ENCODE results near the gene SNAPIN. TPM values are rescaled to one million over a fixed set of nuclear protein-coding genes. Genes with fewer than 3 reads are reported as not detected.

The SNAPIN gene
- total RNA-seq, 1 experiment from 2014 or later, result 29.0 TPM

DNA sequence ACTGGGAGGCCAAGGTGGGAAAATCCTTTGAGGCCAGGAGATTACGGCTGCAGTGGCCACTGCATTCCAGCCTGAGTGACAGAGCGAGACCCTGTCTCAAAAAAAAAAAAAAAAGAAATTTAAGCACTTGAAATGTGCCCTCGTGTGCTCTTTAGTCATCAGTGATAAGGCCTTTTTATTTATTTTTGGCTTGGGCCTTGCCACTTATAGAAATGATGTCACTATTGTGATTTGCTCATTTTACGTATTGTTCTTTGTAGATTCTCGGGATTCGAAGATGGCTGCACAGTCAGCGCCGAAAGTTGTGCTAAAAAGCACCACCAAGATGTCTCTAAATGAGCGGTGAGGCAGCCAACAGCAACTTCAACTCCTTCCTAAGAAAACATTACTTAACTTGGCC lies 22.2 kb upstream of the SNAPIN start:
- no peak overlapping the region for H2AK5ac ChIP-seq (ENCODE audit: insufficient read length, low read length)
- peaks cover 0 to 3% of the 10 kb centered on the region in 2 experiments; a peak in 1 of 5 replicates for H3K9me3 Mint-ChIP-seq
- H3K27me3 ChIP-seq (ENCODE audit: insufficient read depth, low read length), result no peaks in the 10 kb centered on the region
- TF ChIP-seq, protein P1, sequence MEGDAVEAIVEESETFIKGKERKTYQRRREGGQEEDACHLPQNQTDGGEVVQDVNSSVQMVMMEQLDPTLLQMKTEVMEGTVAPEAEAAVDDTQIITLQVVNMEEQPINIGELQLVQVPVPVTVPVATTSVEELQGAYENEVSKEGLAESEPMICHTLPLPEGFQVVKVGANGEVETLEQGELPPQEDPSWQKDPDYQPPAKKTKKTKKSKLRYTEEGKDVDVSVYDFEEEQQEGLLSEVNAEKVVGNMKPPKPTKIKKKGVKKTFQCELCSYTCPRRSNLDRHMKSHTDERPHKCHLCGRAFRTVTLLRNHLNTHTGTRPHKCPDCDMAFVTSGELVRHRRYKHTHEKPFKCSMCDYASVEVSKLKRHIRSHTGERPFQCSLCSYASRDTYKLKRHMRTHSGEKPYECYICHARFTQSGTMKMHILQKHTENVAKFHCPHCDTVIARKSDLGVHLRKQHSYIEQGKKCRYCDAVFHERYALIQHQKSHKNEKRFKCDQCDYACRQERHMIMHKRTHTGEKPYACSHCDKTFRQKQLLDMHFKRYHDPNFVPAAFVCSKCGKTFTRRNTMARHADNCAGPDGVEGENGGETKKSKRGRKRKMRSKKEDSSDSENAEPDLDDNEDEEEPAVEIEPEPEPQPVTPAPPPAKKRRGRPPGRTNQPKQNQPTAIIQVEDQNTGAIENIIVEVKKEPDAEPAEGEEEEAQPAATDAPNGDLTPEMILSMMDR (conservative IDR thresholded peaks at IDR 0.05), result no peak
- H3K27ac ChIP-seq (ENCODE audit: insufficient read length, low read depth, low read length), result no peak overlapping the region
- peaks cover 43 to 71% (median 59%) of the 10 kb centered on the region in 3 experiments for H3K36me3 Mint-ChIP-seq (ENCODE audit: insufficient read depth in 1 of 3, low read depth in 3 of 3)
- no peak overlapping the region for H3K9ac ChIP-seq (ENCODE audit: extremely low read depth, insufficient read length, low read length)
- no peak overlapping the region for H3K23ac ChIP-seq (ENCODE audit: insufficient read length, low read depth, low read length)
- H4K91ac ChIP-seq (ENCODE audit: insufficient read length, low read depth, low read length), result no peak overlapping the region
- H2AFZ ChIP-seq (ENCODE audit: low read length), result no peak overlapping the region
- WGBS (ENCODE audit: extremely low coverage, insufficient read length, low lambda C conversion rate), result no CpG with 5 or more reads among the region's 9 CpGs
- no peak overlapping the region for H4K5ac ChIP-seq (ENCODE audit: insufficient read length, low read depth, low read length)
- no peak overlapping the region for H3K4me2 ChIP-seq (ENCODE audit: insufficient read depth, insufficient read length, low read length)
- no peak overlapping the region for H3K56ac ChIP-seq (ENCODE audit: insufficient read length, low read depth, low read length)
- no peaks in the 10 kb centered on the region for H3K9me3 ChIP-seq (ENCODE audit: control insufficient read depth, low read depth, low read length)
- H3K23me2 ChIP-seq (ENCODE audit: insufficient read length, low read depth, low read length, poor library complexity, severe bottlenecking), result peaks cover 12% of the 10 kb centered on the region
- H3K18ac ChIP-seq (ENCODE audit: insufficient read length, low read depth, low read length), result no peak overlapping the region
- DNase-seq, result no peak
- H2BK5ac ChIP-seq (ENCODE audit: insufficient read length, low read length), result no peak overlapping the region
- no peaks in the 10 kb centered on the region for H3K4me1 ChIP-seq (ENCODE audit: insufficient read depth, low read length)
- peaks cover 4% of the 10 kb centered on the region; the same call in 1 of the 2 replicates for H3K79me2 ChIP-seq (ENCODE audit: insufficient read depth, low read length)
- H4K20me1 ChIP-seq (ENCODE audit: control insufficient read depth, insufficient read depth, insufficient read length), result no peaks in the 10 kb centered on the region
- H3K4me1 Mint-ChIP-seq, result peaks cover 13 to 16% of the 10 kb centered on the region in 2 experiments
- no peak overlapping the region; a peak in 1 of 7 replicates for H3K27ac Mint-ChIP-seq
- no peak overlapping the region for H2BK20ac ChIP-seq (ENCODE audit: low read depth, low read length, poor library complexity, severe bottlenecking)
- H2BK15ac ChIP-seq (ENCODE audit: low read depth, low read length), result no peak overlapping the region
- no peaks in the 10 kb centered on the region for H3K79me1 ChIP-seq (ENCODE audit: insufficient read depth, low read depth, low read length, poor library complexity, severe bottlenecking)
- no peak overlapping the region for H3K14ac ChIP-seq (ENCODE audit: insufficient read depth, low read length)
- no peaks in the 10 kb centered on the region for H3K27me3 Mint-ChIP-seq (ENCODE audit: low read depth)
- no peak overlapping the region for H3K4ac ChIP-seq (ENCODE audit: low read depth, low read length)
- H3T11ph ChIP-seq (ENCODE audit: low read length), result no peak overlapping the region
- no peak overlapping the region for H2BK120ac ChIP-seq (ENCODE audit: low read depth, low read length, poor library complexity, severe bottlenecking)
- H3K4me3 Mint-ChIP-seq, result peak overlapping the region; percentile 75 to 99; a peak in 3 of 5 replicates
- H4K8ac ChIP-seq (replicated peaks; ENCODE audit: insufficient read length, low read depth, low read length), result no peak overlapping the region
- no peak overlapping the region for H2BK12ac ChIP-seq (ENCODE audit: insufficient read length, low read depth, low read length)

All from H9 (cell line).